Gastroesophageal sphincter (tissue), 4 donors: ENCODE data around the gene RAB4A. TPM values are rescaled to one million over a fixed set of nuclear protein-coding genes. Genes with fewer than 3 reads are reported as not detected.
A peak's percentile ranks its signal among the peaks of the same experiment; 100 is the strongest.
"Not testable (repeated sequence)": the region's sequence is repeated elsewhere in the genome, so short reads cannot be mapped to it uniquely, and the experiment has no call there.

Experiments used
- ATAC-seq: fragments of 150-250 bp; one replicate; pipeline ENCODE4 v1.9.1; 2016; ENCODE audit warnings: mild to moderate bottlenecking, moderate library complexity
- H3K27ac ChIP-seq, 4 donors: fragments of 200-600 bp; sonication (generic) in 3 of 4; 1 replicate in 3 of 4; 2 replicates in 1 of 4; pipeline ENCODE4 v1.5.1; 2016 to 2019
- H3K27me3 ChIP-seq: fragments of 200-600 bp; sonication (generic); one replicate; pipeline ENCODE4 v1.5.1; 2019
- H3K36me3 ChIP-seq, 2 donors: fragments of 200-600 bp; sonication (generic); one replicate each; pipeline ENCODE4 v1.5.1; 2019; ENCODE audit warnings: control low read depth in 1 of 2
- H3K4me1 ChIP-seq, 3 donors: fragments of 200-600 bp; sonication (generic); 1 replicate in 2 of 3; 2 replicates in 1 of 3; pipeline ENCODE4 v1.5.1; 2016 to 2019; ENCODE audit warnings: control low read depth in 2 of 3
- H3K4me3 ChIP-seq, 2 donors: fragments of 200-600 bp; sonication (generic); one replicate each; pipeline ENCODE4 v1.5.1; 2019; ENCODE audit warnings: mild to moderate bottlenecking in 1 of 2, moderate library complexity in 1 of 2
- H3K9me3 ChIP-seq, 3 donors: fragments of 200-600 bp; sonication (generic); one replicate each; pipeline ENCODE4 v1.5.1; 2017 to 2019; ENCODE audit warnings: control low read depth in 2 of 3
- CTCF ChIP-seq, 4 experiments: fragments of 200-600 bp in 2 of 4; fragments of 450-650 bp in 2 of 4; sonication (generic) in 1 of 4; IDR thresholded peaks; one replicate each; pipeline ENCODE4 v1.5.1; 2017 to 2019; ENCODE audit warnings: antibody characterized with exemption in 4 of 4, mild to moderate bottlenecking in 2 of 4, moderate library complexity in 2 of 4
- EP300 ChIP-seq: sonication (generic); formaldehyde crosslinking; IDR thresholded peaks from one replicate; pipeline ENCODE4 v1.6.1; 2017; ENCODE audit warnings: antibody characterized with exemption, mild to moderate bottlenecking
- POLR2A ChIP-seq, 2 donors: fragments of 450-650 bp; IDR thresholded peaks; one replicate each; pipeline ENCODE4 v1.6.1; 2017; ENCODE audit warnings: antibody characterized with exemption in 2 of 2, mild to moderate bottlenecking in 2 of 2, moderate library complexity in 1 of 2
- POLR2AphosphoS5 ChIP-seq: sonication (generic); formaldehyde crosslinking; IDR thresholded peaks from one replicate; pipeline ENCODE4 v1.6.1; 2017; ENCODE audit warnings: antibody characterized with exemption
- WGBS, 2 donors: methylation state at CpG; one replicate each; pipeline ENCODE4 v1.1.5; 2018; ENCODE audit warnings: low coverage in 1 of 2; 5-methylcytosine and 5-hydroxymethylcytosine counted together
- total RNA-seq, 4 donors: library from RNA; depleted of rRNA; stranded (reverse); fragments of >200 nt; gene quantifications; one replicate each; pipeline ENCODE4 v1.1.0, GENCODE V29; 2016

The RAB4A gene
- total RNA-seq, 4 donors from 2014 or later: 69.3 to 136 (median 116) TPM

GRCh38 chr1:229323201-229323600, 52.3 kb downstream of the RAB4A start:
- Histone ChIP-seq H3K4me1 (no peaks in the 10 kb centered on the region), H3K4me3 (no peak overlapping the region), H3K36me3 (peaks cover 0 to 79% of the 10 kb centered on the region in 2 donors), H3K27me3 (no peaks in the 10 kb centered on the region), H3K27ac (no peak overlapping the region), H3K9me3 (no peaks in the 10 kb centered on the region)
- 87 to 94% methylated on average over 5 to 7 of the region's 7 CpGs for WGBS, 2 donors
- ATAC-seq: no peak
- TF ChIP-seq POLR2AphosphoS5 (no peak), POLR2A (IDR thresholded peaks at IDR 0.05) (no peak), EP300 (no peak), CTCF (IDR thresholded peaks at IDR 0.05) (no peak)

DNA sequence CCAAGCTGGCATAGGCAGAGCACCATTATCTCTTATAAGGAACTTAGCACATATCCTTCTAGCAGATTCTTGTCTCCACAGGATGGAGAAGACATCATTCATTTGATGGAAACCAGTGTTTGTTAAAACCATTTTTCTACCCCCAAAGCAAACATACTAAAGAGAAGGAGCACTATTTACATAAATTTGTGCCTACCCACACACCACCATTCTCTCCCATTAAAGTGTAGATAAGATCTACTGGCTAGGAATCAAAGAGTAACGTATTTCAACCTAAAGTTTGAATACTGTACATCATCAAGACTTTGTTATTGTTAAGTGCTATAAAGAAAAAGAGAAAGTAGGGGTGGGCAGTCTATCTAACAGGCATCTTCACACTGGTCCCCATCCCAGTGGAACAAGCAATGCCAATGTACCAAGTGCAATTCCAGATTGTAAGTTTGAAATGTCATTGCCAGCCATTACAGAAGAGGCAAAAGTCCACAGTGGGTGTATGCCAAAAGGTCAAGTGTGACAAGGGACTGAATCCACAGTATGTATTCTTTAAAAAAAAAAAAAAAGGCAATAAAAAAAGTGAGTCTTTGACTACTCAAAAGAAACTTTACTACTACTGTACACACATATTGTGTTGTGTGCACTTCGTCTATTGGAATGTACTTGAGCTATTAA, 53.1 kb downstream of the RAB4A start:
- H3K36me3 ChIP-seq: peaks cover 0 to 85% of the 10 kb centered on the region in 2 donors
- H3K27me3 ChIP-seq: no peaks in the 10 kb centered on the region
- no peak overlapping the region for H3K27ac ChIP-seq
- no peaks in the 10 kb centered on the region for H3K9me3 ChIP-seq
- no peak overlapping the region for H3K4me3 ChIP-seq
- 85 to 88% methylated on average over 2 of the region's 2 CpGs for WGBS, 2 donors
- no peak for TF ChIP-seq CTCF (IDR thresholded peaks at IDR 0.05)
- no peak for TF ChIP-seq EP300
- TF ChIP-seq POLR2AphosphoS5: no peak
- TF ChIP-seq POLR2A (IDR thresholded peaks at IDR 0.05): no peak
- H3K4me1 ChIP-seq: no peaks in the 10 kb centered on the region
- ATAC-seq: no peak

GRCh38 chr1:229325401-229325800, 54.5 kb downstream of the RAB4A start:
- peaks cover 0 to 85% of the 10 kb centered on the region in 2 donors for H3K36me3 ChIP-seq
- no peaks in the 10 kb centered on the region for H3K9me3 ChIP-seq
- no peak overlapping the region for H3K27ac ChIP-seq
- H3K27me3 ChIP-seq: no peaks in the 10 kb centered on the region
- WGBS, 2 donors: 68 to 77% methylated on average over 2 of the region's 2 CpGs
- no peak for TF ChIP-seq POLR2AphosphoS5
- no peak for TF ChIP-seq EP300
- no peak for TF ChIP-seq CTCF (IDR thresholded peaks at IDR 0.05)
- no peak for TF ChIP-seq POLR2A (IDR thresholded peaks at IDR 0.05)
- no peak overlapping the region for H3K4me3 ChIP-seq
- no peak for ATAC-seq
- no peaks in the 10 kb centered on the region for H3K4me1 ChIP-seq

DNA sequence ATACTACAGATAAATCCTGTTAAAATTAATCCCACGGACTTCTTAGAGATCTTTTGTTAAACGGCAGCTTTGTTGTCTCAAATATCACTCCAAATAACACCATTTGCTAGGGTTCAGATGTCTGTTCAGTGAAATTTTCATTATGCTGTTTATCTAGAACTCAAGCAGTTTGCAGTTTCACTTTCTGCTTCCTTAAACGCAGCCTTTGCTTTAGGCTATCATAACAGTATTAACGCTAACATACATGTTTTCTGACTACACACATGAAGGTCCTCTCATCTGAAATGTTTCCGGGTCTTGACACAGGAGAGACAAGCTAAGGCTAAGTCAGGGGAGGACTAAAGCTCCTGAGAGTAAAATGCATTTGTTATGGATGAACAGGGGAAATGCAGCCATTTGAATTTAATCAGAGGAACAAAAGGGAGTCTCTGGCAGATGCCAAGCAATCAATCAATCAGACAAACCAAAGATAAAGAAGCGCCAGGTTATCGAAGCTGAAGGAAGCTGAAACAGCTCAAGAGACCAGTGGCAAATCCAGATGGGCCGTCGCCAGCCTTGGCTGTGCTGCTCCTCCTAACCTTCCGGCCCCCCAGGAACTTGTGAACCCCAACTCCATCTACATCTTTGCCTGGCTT, 55.1 kb downstream of the RAB4A start:
- Histone ChIP-seq H3K9me3 (no peaks in the 10 kb centered on the region), H3K4me3 (no peak overlapping the region), H3K4me1 (no peaks in the 10 kb centered on the region), H3K27ac (peak overlapping the region in 1 of 4 donors; percentile 7), H3K36me3 (peaks cover 0 to 79% of the 10 kb centered on the region in 2 donors), H3K27me3 (no peaks in the 10 kb centered on the region)
- no peak for TF ChIP-seq CTCF (IDR thresholded peaks at IDR 0.05)
- no peak for TF ChIP-seq POLR2A (IDR thresholded peaks at IDR 0.05)
- TF ChIP-seq EP300: no peak
- no peak for TF ChIP-seq POLR2AphosphoS5
- no peak for ATAC-seq
- 51 to 57% methylated on average over 10 of the region's 10 CpGs for WGBS, 2 donors

DNA sequence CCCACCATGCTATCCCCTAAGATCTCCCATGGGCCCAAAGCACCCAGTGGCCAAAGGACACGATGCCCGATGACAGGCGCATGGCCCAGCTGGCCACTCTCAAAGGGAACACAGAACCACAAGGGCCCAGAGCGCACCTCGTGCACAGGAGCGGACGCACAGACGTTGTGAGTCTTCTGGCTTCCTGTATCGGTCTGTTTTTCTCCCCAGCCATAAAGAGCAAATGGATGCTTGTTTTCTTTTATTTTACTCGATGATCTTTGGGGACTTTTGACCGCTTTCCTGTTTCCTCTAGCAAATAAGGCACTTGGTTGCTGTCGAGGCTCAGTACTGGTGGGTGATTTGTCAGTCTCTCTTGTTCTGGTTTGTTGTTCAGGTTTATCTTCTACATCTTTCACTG, 55.7 kb downstream of the RAB4A start:
- Histone ChIP-seq H3K36me3 (peaks cover 0 to 75% of the 10 kb centered on the region in 2 donors), H3K4me1 (no peaks in the 10 kb centered on the region), H3K9me3 (no peaks in the 10 kb centered on the region), H3K27me3 (no peaks in the 10 kb centered on the region), H3K27ac (peak overlapping the region in 1 of 4 donors; percentile 7), H3K4me3 (no peak overlapping the region)
- ATAC-seq: no peak
- TF ChIP-seq EP300: no peak
- TF ChIP-seq POLR2AphosphoS5: no peak
- WGBS, 2 donors: 91 to 93% methylated on average over 5 of the region's 12 CpGs

- not testable (repeated sequence) for H3K4me3 ChIP-seq, H3K9me3 ChIP-seq, ATAC-seq, H3K27ac ChIP-seq, H3K4me1 ChIP-seq, H3K27me3 ChIP-seq
- peaks cover 0 to 64% of the 10 kb centered on the region in 2 donors for H3K36me3 ChIP-seq
- WGBS, 2 donors: 81 to 91% methylated on average over 4 to 6 of the region's 6 CpGs
Measured at GRCh38 chr1:229327765-229328164, 56.9 kb downstream of the RAB4A start.
